H1 (cell line): ENCODE data around the gene AGXT2. TPM values are rescaled to one million over a fixed set of nuclear protein-coding genes. Genes with fewer than 3 reads are reported as not detected.

Experiments
- CTCF ChIA-PET: fragments of 300-600 bp; sonication (Branson Sonifier 250); formaldehyde crosslinking; loops from one replicate; lab custom pipeline; 2021; ENCODE audit not compliant: partially characterized antibody; lab: Charles Lee
- POLR2A ChIA-PET: fragments of 300-600 bp; sonication (Branson Sonifier 250); formaldehyde crosslinking; loops from one replicate; lab custom pipeline; 2021; ENCODE audit warnings: inconsistent platforms; ENCODE audit not compliant: partially characterized antibody; lab: Charles Lee
- DNase-seq, 2 experiments: peaks; one replicate each; pipeline versions ENCODE4 v3.0.0 to v3.0.0-alpha.2; 2010 to 2022; ENCODE audit warnings: low spot score in 2 of 2, low read depth in 1 of 2, mixed read lengths in 1 of 2
- FAIRE-seq: peaks from 2 replicates; lab custom pipeline; 2011; peaks lifted over from hg19 to GRCh38; lab: Jason Lieb, UNC
- H2AFZ ChIP-seq: 2 replicates; pipeline ENCODE4 v1.8.1; 2012; ENCODE audit warnings: low read length, inconsistent platforms
- H2AK5ac ChIP-seq: 2 replicates; pipeline ENCODE4 v1.6.1; 2013; ENCODE audit warnings: low read depth, low read length
- H2BK120ac ChIP-seq: replicated peaks from 2 replicates; pipeline ENCODE3; 2013; ENCODE audit warnings: low read depth, low read length, inconsistent platforms
- H2BK12ac ChIP-seq: 2 replicates; pipeline ENCODE4 v1.6.1; 2013; ENCODE audit warnings: low read depth, low read length
- H2BK15ac ChIP-seq: 2 replicates; pipeline ENCODE4 v1.6.1; 2013; ENCODE audit warnings: low read length
- H2BK20ac ChIP-seq: 2 replicates; pipeline ENCODE4 v1.6.1; 2013; ENCODE audit warnings: low read length
- H2BK5ac ChIP-seq: 2 replicates; pipeline ENCODE4 v1.6.1; 2013; ENCODE audit warnings: low read depth, low read length
- H3K14ac ChIP-seq: 2 replicates; pipeline ENCODE4 v1.6.1; 2013; ENCODE audit warnings: inconsistent platforms; ENCODE audit not compliant: insufficient read length
- H3K18ac ChIP-seq: 2 replicates; pipeline ENCODE4 v1.6.1; 2013; ENCODE audit warnings: low read length; ENCODE audit errors: extremely low read depth
- H3K23ac ChIP-seq: 2 replicates; pipeline ENCODE4 v1.6.1; 2013; ENCODE audit warnings: inconsistent platforms; ENCODE audit not compliant: insufficient read length
- H3K23me2 ChIP-seq: 2 replicates; pipeline ENCODE4 v1.6.1; 2013; ENCODE audit warnings: low read depth, low read length
- H3K27ac ChIP-seq: 2 replicates; pipeline ENCODE4 v1.6.1; 2011; ENCODE audit warnings: low read depth, low read length, inconsistent platforms
- H3K27me3 ChIP-seq, 4 experiments: replicated peaks in 1 of 4; 1 replicate in 1 of 4; 2 replicates in 3 of 4; pipeline versions ENCODE4 v1.6.1 to v1.8.1; 2011 to 2013; ENCODE audit warnings: low read length in 3 of 4, mild to moderate bottlenecking in 3 of 4, inconsistent platforms in 2 of 4, mixed read lengths in 2 of 4, moderate library complexity in 1 of 4; ENCODE audit not compliant: control insufficient read depth in 3 of 4, insufficient read depth in 3 of 4; ENCODE audit errors: extremely low read depth in 1 of 4
- H3K36me3 ChIP-seq, 4 experiments: 2 replicates each; pipeline versions ENCODE4 v1.6.1 to v1.8.1; 2011 to 2013; ENCODE audit warnings: mild to moderate bottlenecking in 4 of 4, low read length in 3 of 4, moderate library complexity in 2 of 4, control low read depth in 1 of 4, inconsistent platforms in 1 of 4; ENCODE audit not compliant: insufficient read depth in 4 of 4, control insufficient read depth in 2 of 4
- H3K4ac ChIP-seq: replicated peaks from 2 replicates; pipeline ENCODE3; 2013; ENCODE audit warnings: low read length, low read depth, mixed read lengths, inconsistent platforms; ENCODE audit not compliant: insufficient read length
- H3K4me1 ChIP-seq, 4 experiments: replicated peaks in 1 of 4; 1 replicate in 1 of 4; 2 replicates in 3 of 4; pipeline versions ENCODE4 v1.6.1 to v1.8.1; 2011 to 2013; ENCODE audit warnings: low read length in 3 of 4, inconsistent platforms in 2 of 4, mixed read lengths in 1 of 4; ENCODE audit not compliant: insufficient read depth in 4 of 4, control insufficient read depth in 3 of 4
- H3K4me2 ChIP-seq, 2 experiments: 2 replicates each; pipeline versions ENCODE4 v1.6.1 to v1.8.1; 2011 to 2013; ENCODE audit warnings: low read depth in 2 of 2, low read length in 2 of 2, control low read depth in 1 of 2, inconsistent platforms in 1 of 2, mild to moderate bottlenecking in 1 of 2; ENCODE audit not compliant: insufficient read depth in 1 of 2
- H3K4me3 ChIP-seq, 4 experiments: fragments of 200-600, 300-600 bp in 1 of 4; sonication (generic), shearing (Covaris generic), sonication (Bioruptor Twin) in 1 of 4; 2 replicates each; pipeline versions ENCODE4 v1.5.1 to v1.8.1; 2011 to 2016; ENCODE audit warnings: low read length in 4 of 4, low read depth in 3 of 4, control low read depth in 2 of 4, inconsistent platforms in 2 of 4, mild to moderate bottlenecking in 2 of 4, mixed read lengths in 1 of 4, moderate library complexity in 1 of 4; ENCODE audit not compliant: insufficient read depth in 2 of 4; ENCODE audit errors: extremely low read depth in 1 of 4
- H3K56ac ChIP-seq: replicated peaks from 2 replicates; pipeline ENCODE3; 2013; ENCODE audit warnings: low read depth, mild to moderate bottlenecking, mixed read lengths, low read length, inconsistent platforms; ENCODE audit not compliant: insufficient read length
- H3K79me1 ChIP-seq: 2 replicates; pipeline ENCODE4 v1.6.1; 2013; ENCODE audit warnings: low read depth, low read length, control low read depth
- H3K79me2 ChIP-seq, 2 experiments: 2 replicates each; pipeline versions ENCODE4 v1.6.1 to v1.8.1; 2012 to 2013; ENCODE audit warnings: low read length in 2 of 2, mild to moderate bottlenecking in 2 of 2, inconsistent platforms in 1 of 2; ENCODE audit not compliant: insufficient read depth in 2 of 2, control insufficient read depth in 1 of 2
- H3K9ac ChIP-seq, 4 experiments: replicated peaks in 1 of 4; 1 replicate in 1 of 4; 2 replicates in 3 of 4; pipeline versions ENCODE4 v1.6.1 to v1.8.1; 2011 to 2013; ENCODE audit warnings: low read depth in 3 of 4, low read length in 3 of 4, control low read depth in 2 of 4, mild to moderate bottlenecking in 2 of 4, moderate library complexity in 2 of 4, inconsistent platforms in 1 of 4; ENCODE audit errors: extremely low read depth in 1 of 4
- H3K9me3 ChIP-seq, 2 experiments: 2 replicates each; pipeline versions ENCODE4 v1.6.1 to v1.8.1; 2012 to 2013; ENCODE audit warnings: mild to moderate bottlenecking in 2 of 2, moderate library complexity in 2 of 2, control low read depth in 1 of 2, inconsistent platforms in 1 of 2, low read depth in 1 of 2, low read length in 1 of 2, mixed read lengths in 1 of 2; ENCODE audit not compliant: insufficient read depth in 2 of 2
- H4K20me1 ChIP-seq, 2 experiments: replicated peaks in 1 of 2; 2 replicates each; pipeline versions ENCODE3 to v1.8.1; 2011 to 2013; ENCODE audit warnings: inconsistent platforms in 2 of 2, low read length in 2 of 2, mild to moderate bottlenecking in 1 of 2; ENCODE audit not compliant: insufficient read depth in 2 of 2, control insufficient read depth in 1 of 2
- H4K5ac ChIP-seq: 2 replicates; pipeline ENCODE4 v1.6.1; 2013; ENCODE audit warnings: low read length, low read depth, mixed read lengths, inconsistent platforms; ENCODE audit not compliant: insufficient read length
- H4K8ac ChIP-seq: 2 replicates; pipeline ENCODE4 v1.8.0; 2013; ENCODE audit warnings: mild to moderate bottlenecking, moderate library complexity, low read length, inconsistent platforms; ENCODE audit not compliant: insufficient read depth; ENCODE audit errors: extremely low read depth
- H4K91ac ChIP-seq: replicated peaks from 2 replicates; pipeline ENCODE3; 2013; ENCODE audit warnings: low read length, mixed read lengths, inconsistent platforms; ENCODE audit not compliant: insufficient read length
- CHD1 ChIP-seq: IDR thresholded peaks from 2 replicates; pipeline ENCODE4 v1.6.1; 2012; ENCODE audit warnings: low read depth, low read length, improper control_type of control experiment
- CTCF ChIP-seq, 3 experiments: IDR thresholded peaks; 1 replicate in 2 of 3; 2 replicates in 1 of 3; pipeline versions ENCODE4 v1.5.1 to v1.6.1; 2011; ENCODE audit warnings: low read length in 3 of 3, mild to moderate bottlenecking in 3 of 3, inconsistent platforms in 2 of 3, low read depth in 1 of 3, moderate library complexity in 1 of 3; ENCODE audit not compliant: insufficient read depth in 1 of 3; ENCODE audit errors: control extremely low read depth in 1 of 3
- FOSL1 ChIP-seq: IDR thresholded peaks from 2 replicates; pipeline ENCODE4 v1.6.1; 2011; ENCODE audit warnings: mild to moderate bottlenecking, low read depth, low read length, moderate library complexity; ENCODE audit not compliant: insufficient read depth
- JUND ChIP-seq: IDR thresholded peaks from 2 replicates; pipeline ENCODE4 v1.6.1; 2011; ENCODE audit warnings: mild to moderate bottlenecking, improper control_type of control experiment, low read length
- KDM4A ChIP-seq: IDR thresholded peaks from one replicate; pipeline ENCODE4 v1.7.1; 2012; ENCODE audit warnings: low read depth, mild to moderate bottlenecking, moderate library complexity, low read length, inconsistent platforms; ENCODE audit not compliant: severe bottlenecking
- MAFK ChIP-seq: IDR thresholded peaks from 2 replicates; pipeline ENCODE4 v1.6.1; 2012; ENCODE audit warnings: low read depth, mild to moderate bottlenecking, improper control_type of control experiment, low read length
- RAD21 ChIP-seq, 2 experiments: IDR thresholded peaks in 1 of 2; conservative IDR thresholded peaks in 1 of 2; 2 replicates each; pipeline ENCODE4 v1.6.1; 2011; ENCODE audit warnings: low read depth in 2 of 2, low read length in 2 of 2, improper control_type of control experiment in 1 of 2, inconsistent platforms in 1 of 2, mild to moderate bottlenecking in 1 of 2, moderate library complexity in 1 of 2
- SIN3A ChIP-seq, 2 experiments: IDR thresholded peaks in 1 of 2; conservative IDR thresholded peaks in 1 of 2; 2 replicates each; pipeline ENCODE4 v1.6.1; 2011 to 2012; ENCODE audit warnings: low read length in 2 of 2, improper control_type of control experiment in 1 of 2, low read depth in 1 of 2, mild to moderate bottlenecking in 1 of 2
- SP1 ChIP-seq: IDR thresholded peaks from 2 replicates; pipeline ENCODE4 v1.6.1; 2011; ENCODE audit warnings: low read depth, low read length
- SRF ChIP-seq: IDR thresholded peaks from 2 replicates; pipeline ENCODE4 v1.6.1; 2011; ENCODE audit warnings: mild to moderate bottlenecking, low read depth, low read length, moderate library complexity
- TBP ChIP-seq: IDR thresholded peaks from 2 replicates; pipeline ENCODE4 v1.6.1; 2011; ENCODE audit warnings: low read depth, low read length, improper control_type of control experiment
- WGBS, 2 experiments: shearing (Covaris generic) in 1 of 2; methylation state at CpG; one replicate each; pipeline versions ENCODE4 v1.1.6 to v1.1.7; 2013 to 2015; ENCODE audit warnings: low lambda C conversion rate in 2 of 2, mixed read lengths in 2 of 2, inconsistent platforms in 1 of 2, low coverage in 1 of 2, missing lambda C conversion rate in 1 of 2; ENCODE audit not compliant: insufficient replicate concordance in 2 of 2, insufficient coverage in 1 of 2, insufficient read length in 1 of 2; ENCODE audit errors: extremely low coverage in 1 of 2, missing lambda C conversion rate in 1 of 2; 5-methylcytosine and 5-hydroxymethylcytosine counted together
- polyA plus RNA-seq, 7 experiments: library from polyadenylated mRNA; depleted of rRNA in 3 of 7; stranded (reverse) in 5 of 7; unstranded in 2 of 7; fragments of >200 nt in 5 of 7; fragments of 200-250 nt in 2 of 7; gene quantifications; 1 replicate in 5 of 7; 2 replicates in 1 of 7; 4 replicates in 1 of 7; pipeline versions ENCODE4 v1.2.1 to v1.2.3, GENCODE V29; 2011 to 2013; ENCODE audit warnings: missing spikeins in 2 of 7, mixed read lengths in 2 of 7
- total RNA-seq: library from RNA; stranded (reverse); fragmentation: NEBNext Ultra II Directional; extraction: Animal tissue kit (Norgen Biotek cat#: 25700); gene quantifications from 2 replicates; pipeline ENCODE4 v1.2.1, GENCODE V29; 2021

AGXT2 gene
- total and polyA plus RNA-seq, 2 of the 8 experiments (the other 6 are each of a cell fraction or from before 2014, with no cell fraction given): not detected

DNA sequence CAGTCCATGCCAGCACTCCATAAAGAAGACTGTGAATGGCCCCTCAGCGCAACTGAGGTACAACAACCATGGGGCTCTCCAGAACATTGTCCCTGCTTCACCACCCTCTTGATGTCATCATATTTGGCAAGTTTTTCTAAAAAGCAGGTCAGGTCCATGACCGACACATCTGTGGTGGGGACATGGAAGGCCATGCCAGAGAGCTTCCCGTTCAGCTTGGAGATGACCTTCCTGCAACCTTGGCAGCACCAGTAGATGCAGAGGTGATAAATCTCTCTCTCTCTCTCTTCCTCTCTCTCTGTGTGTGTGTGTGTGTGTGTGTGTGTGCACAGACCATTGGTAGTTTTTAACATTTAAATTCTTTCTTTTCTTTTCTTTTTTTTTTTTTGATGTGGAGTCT, 35.4 kb upstream of the AGXT2 start:
- H2BK15ac ChIP-seq: no peak overlapping the region
- H3K79me2 ChIP-seq: no peaks in the 10 kb centered on the region
- no peak overlapping the region for H2AFZ ChIP-seq
- no peak overlapping the region for H2BK5ac ChIP-seq
- H3K56ac ChIP-seq: no peak overlapping the region
- ChIA-PET CTCF (interaction anchor here (0.6 kb wide), 1 partner anchor 381 kb away, joined by 4 read pairs; no protein-coding TSS in a partner anchor), POLR2A (no interaction called here)
- H4K91ac ChIP-seq: no peak overlapping the region
- H3K14ac ChIP-seq: no peak overlapping the region
- 86% methylated on average over 3 of the region's 3 CpGs; no CpG with 5 or more reads in 1 of the 2 experiments for WGBS, 2 experiments
- H2BK20ac ChIP-seq: no peak overlapping the region
- no peaks in the 10 kb centered on the region for H3K4me1 ChIP-seq
- H3K27me3 ChIP-seq: 0 out of 7 replicates have a peak, but pooled peaks cover 0 to 2% (median 0%) of the 10 kb centered on the region in 4 experiments
- DNase-seq (no peak), FAIRE-seq (no peak)
- no peak overlapping the region for H4K8ac ChIP-seq
- no peak overlapping the region for H2BK12ac ChIP-seq
- H2BK120ac ChIP-seq: no peak overlapping the region
- no peak overlapping the region for H2AK5ac ChIP-seq
- H3K9ac ChIP-seq: no peak overlapping the region
- H3K4me2 ChIP-seq: no peak overlapping the region
- no peak overlapping the region for H3K27ac ChIP-seq
- no peak overlapping the region for H3K4me3 ChIP-seq
- H3K18ac ChIP-seq: no peak overlapping the region
- no peaks in the 10 kb centered on the region for H3K9me3 ChIP-seq
- no peak overlapping the region for H4K5ac ChIP-seq
- H4K20me1 ChIP-seq: no peaks in the 10 kb centered on the region
- no peaks in the 10 kb centered on the region for H3K79me1 ChIP-seq
- no peaks in the 10 kb centered on the region for H3K36me3 ChIP-seq
- no peak overlapping the region for H3K23ac ChIP-seq
- no peaks in the 10 kb centered on the region; the same call in 1 of the 2 replicates for H3K23me2 ChIP-seq
- no peak overlapping the region for H3K4ac ChIP-seq
- no peak for TF ChIP-seq TBP
- TF ChIP-seq SIN3A (conservative IDR thresholded peaks at IDR 0.05 in 1 of 2, IDR thresholded peaks at IDR 0.05 in 1 of 2; ENCODE audit: low read depth in 1 of 2, low read length in 2 of 2): no peak
- TF ChIP-seq KDM4A: no peak
- TF ChIP-seq RAD21 (IDR thresholded peaks at IDR 0.05 in 1 of 2, conservative IDR thresholded peaks at IDR 0.05 in 1 of 2; ENCODE audit: low read depth in 2 of 2, low read length in 2 of 2): no peak
- no peak for TF ChIP-seq SRF
- no peak for TF ChIP-seq CHD1
- no peak for TF ChIP-seq FOSL1
- no peak for TF ChIP-seq JUND
- TF ChIP-seq MAFK: no peak
- no peak for TF ChIP-seq SP1
- no peak for TF ChIP-seq CTCF (IDR thresholded peaks at IDR 0.05; ENCODE audit: control extremely low read depth in 1 of 3, insufficient read depth in 1 of 3, low read depth in 1 of 3, low read length in 3 of 3)
